H1 (cell line): ENCODE measurements around the gene ANKS1B. TPM values are rescaled to one million over a fixed set of nuclear protein-coding genes. Genes with fewer than 3 reads are reported as not detected.

Experiments
- polyA plus RNA-seq, 7 experiments: library from polyadenylated mRNA; depleted of rRNA in 3 of 7; stranded (reverse) in 5 of 7; unstranded in 2 of 7; fragments of >200 nt in 5 of 7; fragments of 200-250 nt in 2 of 7; gene quantifications; 1 replicate in 5 of 7; 2 replicates in 1 of 7; 4 replicates in 1 of 7; pipeline versions ENCODE4 v1.2.1 to v1.2.3, GENCODE V29; 2011 to 2013; ENCODE audit warnings: missing spikeins in 2 of 7, mixed read lengths in 2 of 7
- total RNA-seq: library from RNA; stranded (reverse); fragmentation: NEBNext Ultra II Directional; extraction: Animal tissue kit (Norgen Biotek cat#: 25700); gene quantifications from 2 replicates; pipeline ENCODE4 v1.2.1, GENCODE V29; 2021
- TF ChIP-seq, protein P1 (sequence below): IDR thresholded peaks from 2 replicates; pipeline ENCODE4 v1.6.1; 2012; ENCODE audit warnings: inconsistent platforms
- TF ChIP-seq, protein P2 (sequence below): IDR thresholded peaks from 2 replicates; pipeline ENCODE4 v1.6.1; 2012; ENCODE audit warnings: low read length, inconsistent platforms

Gene ANKS1B
- total and polyA plus RNA-seq, 2 of the 8 experiments (the other 6 are each of a cell fraction or from before 2014, with no cell fraction given), result 2.7 to 6.1 TPM

- TF ChIP-seq, protein P1, sequence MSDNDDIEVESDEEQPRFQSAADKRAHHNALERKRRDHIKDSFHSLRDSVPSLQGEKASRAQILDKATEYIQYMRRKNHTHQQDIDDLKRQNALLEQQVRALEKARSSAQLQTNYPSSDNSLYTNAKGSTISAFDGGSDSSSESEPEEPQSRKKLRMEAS, result peak; percentile 54
- TF ChIP-seq, protein P2, sequence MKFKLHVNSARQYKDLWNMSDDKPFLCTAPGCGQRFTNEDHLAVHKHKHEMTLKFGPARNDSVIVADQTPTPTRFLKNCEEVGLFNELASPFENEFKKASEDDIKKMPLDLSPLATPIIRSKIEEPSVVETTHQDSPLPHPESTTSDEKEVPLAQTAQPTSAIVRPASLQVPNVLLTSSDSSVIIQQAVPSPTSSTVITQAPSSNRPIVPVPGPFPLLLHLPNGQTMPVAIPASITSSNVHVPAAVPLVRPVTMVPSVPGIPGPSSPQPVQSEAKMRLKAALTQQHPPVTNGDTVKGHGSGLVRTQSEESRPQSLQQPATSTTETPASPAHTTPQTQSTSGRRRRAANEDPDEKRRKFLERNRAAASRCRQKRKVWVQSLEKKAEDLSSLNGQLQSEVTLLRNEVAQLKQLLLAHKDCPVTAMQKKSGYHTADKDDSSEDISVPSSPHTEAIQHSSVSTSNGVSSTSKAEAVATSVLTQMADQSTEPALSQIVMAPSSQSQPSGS, result no peak
Measured at GRCh38 chr12:98745578-98746391, 1239.0 kb downstream of the ANKS1B start (continued).
